HG03175 (cell line): ENCODE results near the gene NTN5.
"Not testable (repeated sequence)": the region's sequence is repeated elsewhere in the genome, so short reads cannot be mapped to it uniquely, and the experiment has no call there.

Source experiments
- ATAC-seq: cut with Tn5 transposase; IDR thresholded peaks from one replicate; pipeline ENCODE4 v1.9.1; 2021; ENCODE audit warnings: mild to moderate bottlenecking, moderate library complexity; ENCODE audit not compliant: unreplicated experiment

Gene NTN5

GRCh38 chr19:48670699-48671445, 1.9 kb downstream of the NTN5 start:
- no peak for ATAC-seq

- ATAC-seq, result no peak
Observed at GRCh38 chr19:48669903-48670668, 2.7 kb downstream of the NTN5 start.

- no peak for ATAC-seq
Observed at GRCh38 chr19:48668761-48669160, 4.1 kb downstream of the NTN5 start.

GRCh38 chr19:48668332-48668731, 4.5 kb downstream of the NTN5 start:
- ATAC-seq, result no peak

- ATAC-seq, result no peak
Observed at GRCh38 chr19:48665786-48666185, 7.0 kb downstream of the NTN5 start.

GRCh38 chr19:48664476-48664875, 8.3 kb downstream of the NTN5 start:
- no peak for ATAC-seq

GRCh38 chr19:48663667-48664066, 9.2 kb downstream of the NTN5 start:
- no peak for ATAC-seq

- no peak for ATAC-seq
Observed at GRCh38 chr19:48661711-48662090, 11.1 kb downstream of the NTN5 start.

GRCh38 chr19:48660852-48661710, 11.7 kb downstream of the NTN5 start:
- ATAC-seq, result peak; percentile 83

GRCh38 chr19:48659768-48660167, 13.0 kb downstream of the NTN5 start:
- ATAC-seq, result no peak

- ATAC-seq, result no peak
Observed at GRCh38 chr19:48658483-48658882, 14.3 kb downstream of the NTN5 start.

- not testable (repeated sequence) for ATAC-seq
Observed at GRCh38 chr19:48657828-48658227, 15.0 kb downstream of the NTN5 start.

GRCh38 chr19:48656840-48657474, 15.9 kb downstream of the NTN5 start:
- no peak for ATAC-seq

- no peak for ATAC-seq
Observed at GRCh38 chr19:48654299-48655059, 18.3 kb downstream of the NTN5 start.

- no peak for ATAC-seq
Observed at GRCh38 chr19:48651683-48652048, 21.2 kb downstream of the NTN5 start.

- ATAC-seq, result no peak
Observed at GRCh38 chr19:48650974-48651682, 21.7 kb downstream of the NTN5 start.

GRCh38 chr19:48648134-48648533, 24.7 kb downstream of the NTN5 start:
- no peak for ATAC-seq

GRCh38 chr19:48646722-48647216, 26.0 kb downstream of the NTN5 start:
- ATAC-seq, result no peak

GRCh38 chr19:48646001-48646721, 26.7 kb downstream of the NTN5 start, which contains the start of gene CA11:
CA11 (minus strand) TSS chr19:48646187; CDS start chr19:48645632, 555 bp downstream.
- peak; percentile 68 for ATAC-seq
